Esophagus muscularis mucosa (tissue), 3 donors: ENCODE results near the gene GRID1.

ENCODE experiments used
- CTCF ChIP-seq, 3 experiments: fragments of 200-600 bp in 2 of 3; fragments of 450-650 bp in 1 of 3; sonication (generic) in 2 of 3; IDR thresholded peaks; one replicate each; pipeline ENCODE4 v1.5.1; 2017 to 2019; ENCODE audit warnings: antibody characterized with exemption in 3 of 3, mild to moderate bottlenecking in 2 of 3, moderate library complexity in 1 of 3
- POLR2A ChIP-seq: fragments of 450-650 bp; IDR thresholded peaks from one replicate; pipeline ENCODE4 v1.6.1; 2017; ENCODE audit warnings: antibody characterized with exemption, moderate library complexity, mild to moderate bottlenecking, low read depth

GRCh38 chr10:85795460-85795859, 571.1 kb downstream of the GRID1 start:
- TF ChIP-seq POLR2A (no peak), CTCF (IDR thresholded peaks at IDR 0.05) (no peak)
